HG02885 (cell line): ENCODE data around the gene AFMID.
"Not testable (repeated sequence)": the region's sequence is repeated elsewhere in the genome, so short reads cannot be mapped to it uniquely, and the experiment has no call there.

Experiments used
- ATAC-seq: cut with Tn5 transposase; IDR thresholded peaks from one replicate; pipeline ENCODE4 v1.9.1; 2021; ENCODE audit warnings: mild to moderate bottlenecking; ENCODE audit not compliant: unreplicated experiment, poor library complexity

Gene AFMID

GRCh38 chr17:78186692-78187595 is at the start of gene AFMID, which contains the start of gene TK1:
Gene AFMID (plus strand): TSS chr17:78187362. CDS start chr17:78187371, 9 bp downstream.
Gene TK1 (minus strand): TSS chr17:78187052. CDS start chr17:78186994, 58 bp downstream.
- peak; percentile 91 for ATAC-seq

- ATAC-seq = no peak
These were observed 49.6 kb upstream of the AFMID start for GRCh38 chr17:78137392-78138203.

- no peak for ATAC-seq
These were observed 48.7 kb upstream of the AFMID start for GRCh38 chr17:78138204-78139060.

- ATAC-seq = not testable (repeated sequence)
These were observed 47.3 kb upstream of the AFMID start for GRCh38 chr17:78139861-78140168.

- peak; percentile 84 for ATAC-seq
These were observed 46.8 kb upstream of the AFMID start for GRCh38 chr17:78140169-78141051.

- ATAC-seq = no peak
These were observed 45.6 kb upstream of the AFMID start for GRCh38 chr17:78141437-78142118.

- ATAC-seq = no peak
These were observed 44.9 kb upstream of the AFMID start for GRCh38 chr17:78142119-78142861.

GRCh38 chr17:78143214-78144146 is 43.7 kb upstream of the AFMID start:
- ATAC-seq = no peak

- ATAC-seq = no peak
These were observed 42.9 kb upstream of the AFMID start for GRCh38 chr17:78144147-78144719.

- no peak for ATAC-seq
These were observed 42.2 kb upstream of the AFMID start for GRCh38 chr17:78144736-78145641.

GRCh38 chr17:78146471-78146869 is 40.7 kb upstream of the AFMID start:
- ATAC-seq = no peak

- ATAC-seq = no peak
These were observed 40.3 kb upstream of the AFMID start for GRCh38 chr17:78146881-78147280.

- peak; percentile 51 for ATAC-seq
These were observed 39.7 kb upstream of the AFMID start for GRCh38 chr17:78147315-78147998.

- no peak for ATAC-seq
These were observed 38.7 kb upstream of the AFMID start for GRCh38 chr17:78148286-78149016.
